ENCODE measurements around the gene IRAK2. TPM values are rescaled to one million over a fixed set of nuclear protein-coding genes. Genes with fewer than 3 reads are reported as not detected.

The IRAK2 gene
- total and polyA plus RNA-seq, 10 donors, result 1.4 to 11.8 (median 7.9) TPM

DNA sequence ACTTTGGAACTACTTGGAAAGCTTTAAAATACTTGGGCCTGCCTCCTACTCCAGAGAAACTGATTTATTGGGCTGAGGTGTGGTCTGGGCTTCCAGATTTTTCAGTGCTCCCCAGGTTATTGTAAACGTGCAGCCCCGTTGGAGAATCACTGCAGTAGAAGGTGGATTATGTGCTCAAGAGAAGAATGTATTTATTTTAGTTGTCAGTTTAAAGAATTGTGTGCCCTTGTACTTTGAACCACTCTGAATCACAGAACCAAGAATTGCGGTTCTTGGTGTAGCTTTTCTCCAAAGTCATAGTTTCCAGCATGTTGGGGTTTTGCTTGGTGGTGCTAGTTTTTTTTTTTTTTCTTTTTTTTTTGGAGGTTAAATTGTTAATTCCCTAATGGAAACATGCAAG is 85.1 kb downstream of the IRAK2 start:
- H3K4me1 ChIP-seq, result peaks cover 16 to 72% (median 57%) of the 10 kb centered on the region in 6 donors
- H3K27me3 ChIP-seq (replicated peaks in 1 of 7), result no peaks in the 10 kb centered on the region
- intact Hi-C loops (cut with DNase I; ENCODE audit: low total_unique reads), result no loop called here
- TF ChIP-seq, protein P1, sequence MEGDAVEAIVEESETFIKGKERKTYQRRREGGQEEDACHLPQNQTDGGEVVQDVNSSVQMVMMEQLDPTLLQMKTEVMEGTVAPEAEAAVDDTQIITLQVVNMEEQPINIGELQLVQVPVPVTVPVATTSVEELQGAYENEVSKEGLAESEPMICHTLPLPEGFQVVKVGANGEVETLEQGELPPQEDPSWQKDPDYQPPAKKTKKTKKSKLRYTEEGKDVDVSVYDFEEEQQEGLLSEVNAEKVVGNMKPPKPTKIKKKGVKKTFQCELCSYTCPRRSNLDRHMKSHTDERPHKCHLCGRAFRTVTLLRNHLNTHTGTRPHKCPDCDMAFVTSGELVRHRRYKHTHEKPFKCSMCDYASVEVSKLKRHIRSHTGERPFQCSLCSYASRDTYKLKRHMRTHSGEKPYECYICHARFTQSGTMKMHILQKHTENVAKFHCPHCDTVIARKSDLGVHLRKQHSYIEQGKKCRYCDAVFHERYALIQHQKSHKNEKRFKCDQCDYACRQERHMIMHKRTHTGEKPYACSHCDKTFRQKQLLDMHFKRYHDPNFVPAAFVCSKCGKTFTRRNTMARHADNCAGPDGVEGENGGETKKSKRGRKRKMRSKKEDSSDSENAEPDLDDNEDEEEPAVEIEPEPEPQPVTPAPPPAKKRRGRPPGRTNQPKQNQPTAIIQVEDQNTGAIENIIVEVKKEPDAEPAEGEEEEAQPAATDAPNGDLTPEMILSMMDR (IDR thresholded peaks at IDR 0.05 in 8 of 11, conservative IDR thresholded peaks at IDR 0.05 in 3 of 11), result no peak
- TF ChIP-seq POLR2A (IDR thresholded peaks at IDR 0.05) (no peak), POLR2AphosphoS5 (IDR thresholded peaks at IDR 0.05) (no peak)
- peaks cover 2 to 20% (median 14%) of the 10 kb centered on the region in 8 donors for H3K9me3 ChIP-seq
- H3K27ac ChIP-seq, result peak overlapping the region in 7 of 8 donors; percentile 89 to 97 (median 93)
- peaks cover 0 to 45% (median 17%) of the 10 kb centered on the region in 6 donors for H3K36me3 ChIP-seq
- 25 to 34% (median 32%) methylated on average over 3 of the region's 3 CpGs for WGBS, 5 donors
- peak overlapping the region; percentile 76 to 93 (median 88) for H3K4me3 ChIP-seq
- DNase-seq, result no peak

DNA sequence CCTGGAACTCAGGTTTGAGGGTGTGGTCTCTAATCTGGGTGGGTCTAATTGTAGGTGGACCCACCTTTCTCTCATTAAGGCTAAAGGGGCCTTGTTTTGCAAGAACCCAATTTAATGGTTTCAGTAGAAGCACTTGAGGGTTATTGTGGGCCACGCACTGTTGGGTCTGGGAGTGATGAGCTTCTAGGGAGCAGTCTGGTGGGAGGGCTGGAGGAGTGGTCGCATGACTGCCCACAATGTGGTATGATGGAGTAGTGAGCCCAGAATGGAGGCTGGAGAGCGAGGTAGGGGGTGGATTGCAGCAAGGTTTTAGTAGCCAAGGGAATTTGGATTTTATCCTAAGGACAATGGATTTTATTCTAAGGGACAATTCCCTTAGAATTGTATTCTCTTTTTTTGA is 86.3 kb downstream of the IRAK2 start:
- H3K4me1 ChIP-seq, result peaks cover 16 to 84% (median 65%) of the 10 kb centered on the region in 6 donors
- peaks cover 0 to 8% (median 3%) of the 10 kb centered on the region in 8 donors for H3K9me3 ChIP-seq
- H3K4me3 ChIP-seq, result peak overlapping the region in 2 of 8 donors; percentile 14 to 93
- WGBS, 5 donors, result 85 to 96% (median 93%) methylated on average over 3 of the region's 3 CpGs
- H3K27ac ChIP-seq, result peak overlapping the region in 3 of 8 donors; percentile 1 to 97 (median 93)
- TF ChIP-seq POLR2A (IDR thresholded peaks at IDR 0.05) (no peak), POLR2AphosphoS5 (IDR thresholded peaks at IDR 0.05) (no peak)
- TF ChIP-seq, protein P1 (IDR thresholded peaks at IDR 0.05 in 8 of 11, conservative IDR thresholded peaks at IDR 0.05 in 3 of 11), result no peak
- peaks cover 0 to 56% (median 23%) of the 10 kb centered on the region in 6 donors for H3K36me3 ChIP-seq
- intact Hi-C loops (cut with DNase I; ENCODE audit: low total_unique reads), result no loop called here
- peak; percentile 37 for DNase-seq
- no peaks in the 10 kb centered on the region for H3K27me3 ChIP-seq (replicated peaks in 1 of 7)

DNA sequence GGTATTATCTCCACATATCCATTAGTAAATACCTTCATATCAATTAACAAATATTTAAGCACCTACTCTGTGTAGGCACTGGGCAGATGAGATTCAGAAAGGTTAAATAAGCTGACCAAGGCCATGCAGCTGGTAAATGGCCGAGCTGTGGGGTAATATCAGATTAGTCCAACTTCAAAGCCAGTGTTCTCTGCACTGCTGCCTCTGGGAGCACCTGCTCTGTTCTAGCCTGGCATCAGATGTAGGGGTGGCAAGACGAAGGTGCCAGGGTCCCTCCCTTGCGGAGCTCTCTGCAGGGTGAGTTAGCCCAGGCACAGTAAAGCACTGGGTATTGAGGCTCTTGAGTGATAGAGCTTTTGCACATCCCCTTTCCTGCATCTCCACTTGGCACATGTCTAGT is 89.0 kb downstream of the IRAK2 start:
- DNase-seq, result peak; percentile 38
- TF ChIP-seq POLR2A (IDR thresholded peaks at IDR 0.05) (no peak), POLR2AphosphoS5 (IDR thresholded peaks at IDR 0.05) (no peak)
- TF ChIP-seq, protein P1 (IDR thresholded peaks at IDR 0.05 in 8 of 11, conservative IDR thresholded peaks at IDR 0.05 in 3 of 11), result no peak
- Histone ChIP-seq H3K27ac (peak overlapping the region in 1 of 8 donors; percentile 5), H3K27me3 (replicated peaks in 1 of 7) (no peaks in the 10 kb centered on the region), H3K4me3 (no peak overlapping the region), H3K9me3 (no peaks in the 10 kb centered on the region), H3K36me3 (peaks cover 0 to 84% (median 31%) of the 10 kb centered on the region in 6 donors), H3K4me1 (peaks cover 16 to 87% (median 62%) of the 10 kb centered on the region in 6 donors)
- intact Hi-C loops (cut with DNase I; ENCODE audit: low total_unique reads), result no loop called here
- WGBS, 5 donors, result 92 to 94% (median 93%) methylated on average over 3 of the region's 3 CpGs

DNA sequence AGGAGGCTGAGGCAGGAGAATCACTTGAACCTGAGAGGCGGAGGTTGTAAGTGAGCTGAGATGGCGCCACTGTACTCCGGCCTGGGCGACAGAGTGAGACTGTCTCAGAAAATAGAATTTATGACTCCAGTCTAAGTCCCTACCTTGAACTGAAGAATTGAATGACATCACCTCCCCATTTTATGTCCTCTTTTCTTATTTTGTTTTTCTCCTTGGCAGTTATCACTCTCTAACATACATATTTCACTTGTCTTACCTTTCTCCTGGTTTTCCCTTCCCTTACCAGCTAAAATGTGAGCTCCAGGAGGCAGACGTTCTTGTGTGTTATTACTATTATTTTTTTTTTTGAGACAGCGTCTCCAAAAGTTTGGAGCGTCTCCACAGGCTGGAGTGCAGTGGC is 91.1 kb downstream of the IRAK2 start:
- H3K27me3 ChIP-seq (replicated peaks in 1 of 7), result no peaks in the 10 kb centered on the region
- peaks cover 3 to 87% (median 41%) of the 10 kb centered on the region in 6 donors for H3K4me1 ChIP-seq
- intact Hi-C loops (cut with DNase I; ENCODE audit: low total_unique reads), result no loop called here
- 80 to 97% (median 95%) methylated on average over 7 of the region's 7 CpGs for WGBS, 5 donors
- TF ChIP-seq, protein P1 (IDR thresholded peaks at IDR 0.05 in 8 of 11, conservative IDR thresholded peaks at IDR 0.05 in 3 of 11), result no peak
- no peak for TF ChIP-seq POLR2A (IDR thresholded peaks at IDR 0.05)
- TF ChIP-seq POLR2AphosphoS5 (IDR thresholded peaks at IDR 0.05), result no peak
- no peak for DNase-seq
- peaks cover 0 to 100% (median 47%) of the 10 kb centered on the region in 6 donors for H3K36me3 ChIP-seq
- no peaks in the 10 kb centered on the region for H3K9me3 ChIP-seq
- H3K27ac ChIP-seq, result peak overlapping the region in 1 of 8 donors; percentile 40
- no peak overlapping the region for H3K4me3 ChIP-seq
